Karpas-422 (cell line): Measurements from ENCODE around the gene FILIP1L. TPM values are rescaled to one million over a fixed set of nuclear protein-coding genes. Genes with fewer than 3 reads are reported as not detected.

ENCODE experiments used
- DNase-seq: peaks from one replicate; pipeline ENCODE4 v3.0.0-alpha.2; 2015
- H2AFZ ChIP-seq: fragments of 200-600 bp; sonication (generic); 2 replicates; pipeline ENCODE4 v1.6.1; 2014; ENCODE audit warnings: antibody characterized with exemption, low read length, mixed read lengths
- H3K27ac ChIP-seq: fragments of 200-600 bp; sonication (generic); 2 replicates; pipeline ENCODE4 v1.5.1; 2014; ENCODE audit warnings: mild to moderate bottlenecking, low read length, moderate library complexity
- H3K27me3 ChIP-seq: fragments of 200-600 bp; sonication (generic); 2 replicates; pipeline ENCODE4 v1.6.1; 2014; ENCODE audit warnings: low read length, mixed read lengths
- H3K36me3 ChIP-seq: fragments of 200-600 bp; sonication (generic); 2 replicates; pipeline ENCODE4 v1.6.1; 2014; ENCODE audit warnings: low read length, mixed read lengths; ENCODE audit not compliant: insufficient read depth
- H3K4me1 ChIP-seq: fragments of 200-600 bp; sonication (generic); 2 replicates; pipeline ENCODE4 v1.6.1; 2014; ENCODE audit warnings: mild to moderate bottlenecking, low read length, mixed read lengths
- H3K4me2 ChIP-seq: fragments of 200-600 bp; sonication (generic); 2 replicates; pipeline ENCODE4 v1.6.1; 2014; ENCODE audit warnings: low read length, low read depth, mild to moderate bottlenecking; ENCODE audit not compliant: poor library complexity, severe bottlenecking
- H3K4me3 ChIP-seq: fragments of 200-600 bp; sonication (generic); 2 replicates; pipeline ENCODE4 v1.5.1; 2014; ENCODE audit warnings: mild to moderate bottlenecking, antibody characterized with exemption, low read length, mixed read lengths
- H3K79me2 ChIP-seq: fragments of 200-600 bp; sonication (generic); 2 replicates; pipeline ENCODE4 v1.6.1; 2014; ENCODE audit warnings: mild to moderate bottlenecking, low read length, mixed read lengths
- H3K9ac ChIP-seq: fragments of 200-600 bp; sonication (generic); 2 replicates; pipeline ENCODE4 v1.6.0; 2014; ENCODE audit warnings: low read length
- H3K9me2 ChIP-seq: fragments of 200-600 bp; sonication (generic), shearing (Covaris generic); replicated peaks from 2 replicates; pipeline ENCODE4 v1.6.0; 2014; ENCODE audit warnings: mild to moderate bottlenecking, low read length, moderate library complexity; ENCODE audit not compliant: insufficient read depth
- H3K9me3 ChIP-seq: fragments of 300-700, 200-600 bp; sonication (generic); 2 replicates; pipeline ENCODE4 v1.6.1; 2014; ENCODE audit warnings: low read length, mixed read lengths
- H4K20me1 ChIP-seq: fragments of 200-600 bp; sonication (generic); 2 replicates; pipeline ENCODE4 v1.6.1; 2014; ENCODE audit warnings: mild to moderate bottlenecking, antibody characterized with exemption, low read length, low read depth; ENCODE audit not compliant: insufficient read depth
- total RNA-seq: library from RNA; depleted of rRNA; stranded (reverse); fragments of >200 nt; shearing (Covaris generic); gene quantifications from 2 replicates; pipeline ENCODE4 v1.2.3, GENCODE V29; 2014; ENCODE audit warnings: low replicate concordance

FILIP1L gene
- total RNA-seq, 1 experiment from 2014 or later = 0.37 TPM

- Histone ChIP-seq H3K79me2 (no peaks in the 10 kb centered on the region), H2AFZ (no peak overlapping the region), H4K20me1 (no peaks in the 10 kb centered on the region), H3K9me2 (no peaks in the 10 kb centered on the region), H3K9ac (no peak overlapping the region), H3K9me3 (no peaks in the 10 kb centered on the region), H3K27ac (no peak overlapping the region; the same call in 1 of the 2 replicates), H3K27me3 (no peaks in the 10 kb centered on the region), H3K4me3 (no peak overlapping the region), H3K4me1 (peaks cover 44% of the 10 kb centered on the region), H3K4me2 (no peak overlapping the region), H3K36me3 (no peaks in the 10 kb centered on the region)
- no peak for DNase-seq
Measured at GRCh38 chr3:100107221-100107814, 7.0 kb downstream of the FILIP1L start.

GRCh38 chr3:100106531-100107141, 7.7 kb downstream of the FILIP1L start:
- Histone ChIP-seq H2AFZ (no peak overlapping the region), H3K79me2 (no peaks in the 10 kb centered on the region), H3K36me3 (no peaks in the 10 kb centered on the region), H3K9ac (peak overlapping the region; percentile 36; the same call in 1 of the 2 replicates), H3K4me2 (no peak overlapping the region), H3K4me3 (no peak overlapping the region), H4K20me1 (no peaks in the 10 kb centered on the region), H3K27ac (peak overlapping the region; percentile 75; the same call in 1 of the 2 replicates), H3K27me3 (no peaks in the 10 kb centered on the region), H3K9me3 (no peaks in the 10 kb centered on the region), H3K9me2 (no peaks in the 10 kb centered on the region), H3K4me1 (peaks cover 45% of the 10 kb centered on the region)
- DNase-seq = no peak

- Histone ChIP-seq H3K9ac (peak overlapping the region; percentile 36; the same call in 1 of the 2 replicates), H3K36me3 (no peaks in the 10 kb centered on the region), H4K20me1 (no peaks in the 10 kb centered on the region), H3K9me2 (no peaks in the 10 kb centered on the region), H3K9me3 (no peaks in the 10 kb centered on the region), H3K79me2 (no peaks in the 10 kb centered on the region), H2AFZ (no peak overlapping the region), H3K4me3 (no peak overlapping the region; the same call in 1 of the 2 replicates), H3K27ac (peak overlapping the region; percentile 75; the same call in 1 of the 2 replicates), H3K4me2 (peak overlapping the region; percentile 56), H3K4me1 (peaks cover 45% of the 10 kb centered on the region), H3K27me3 (no peaks in the 10 kb centered on the region)
- no peak for DNase-seq
Measured at GRCh38 chr3:100106094-100106493, 8.2 kb downstream of the FILIP1L start.

- Histone ChIP-seq H3K9ac (peak overlapping the region; percentile 36), H3K4me1 (peaks cover 45% of the 10 kb centered on the region), H3K79me2 (no peaks in the 10 kb centered on the region), H3K27me3 (no peaks in the 10 kb centered on the region), H3K27ac (peak overlapping the region; percentile 75), H3K4me3 (peak overlapping the region; percentile 6; the same call in 1 of the 2 replicates), H3K36me3 (no peaks in the 10 kb centered on the region), H3K4me2 (peak overlapping the region; percentile 56), H3K9me3 (no peaks in the 10 kb centered on the region), H3K9me2 (no peaks in the 10 kb centered on the region), H2AFZ (no peak overlapping the region), H4K20me1 (no peaks in the 10 kb centered on the region)
- DNase-seq = no peak
Measured at GRCh38 chr3:100105501-100105900, 8.8 kb downstream of the FILIP1L start.

- Histone ChIP-seq H3K9ac (peak overlapping the region; percentile 36; the same call in 1 of the 2 replicates), H3K9me3 (no peaks in the 10 kb centered on the region), H3K4me3 (peak overlapping the region; percentile 6; the same call in 1 of the 2 replicates), H3K27ac (peak overlapping the region; percentile 75), H3K9me2 (no peaks in the 10 kb centered on the region), H3K4me2 (peak overlapping the region; percentile 56), H3K36me3 (no peaks in the 10 kb centered on the region), H4K20me1 (no peaks in the 10 kb centered on the region), H3K4me1 (peaks cover 45% of the 10 kb centered on the region), H2AFZ (no peak overlapping the region), H3K27me3 (no peaks in the 10 kb centered on the region), H3K79me2 (no peaks in the 10 kb centered on the region)
- DNase-seq = no peak
Measured at GRCh38 chr3:100104817-100105413, 9.4 kb downstream of the FILIP1L start.

DNA sequence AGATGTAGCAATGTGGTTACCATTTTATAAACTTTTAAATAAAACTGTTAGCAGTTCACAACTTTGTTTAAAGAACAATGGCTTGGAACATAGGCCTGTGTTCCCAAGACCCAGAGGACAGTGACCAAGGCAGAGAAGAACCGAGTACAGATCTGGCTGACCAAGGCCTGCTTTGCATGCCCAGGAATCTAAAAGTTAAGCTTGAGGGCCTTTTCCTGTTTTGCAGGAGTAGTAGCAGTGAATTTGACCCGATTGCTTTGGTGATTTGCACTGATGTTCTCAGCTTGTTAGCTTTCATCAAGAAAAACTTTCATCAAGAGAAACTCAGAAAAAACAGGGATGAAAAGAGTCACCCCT, 9.9 kb downstream of the FILIP1L start:
- DNase-seq = no peak
- no peak overlapping the region for H2AFZ ChIP-seq
- H3K4me3 ChIP-seq = peak overlapping the region; percentile 22; the same call in 1 of the 2 replicates
- no peaks in the 10 kb centered on the region for H3K9me3 ChIP-seq
- H4K20me1 ChIP-seq = no peaks in the 10 kb centered on the region
- H3K27ac ChIP-seq = peak overlapping the region; percentile 75
- no peaks in the 10 kb centered on the region for H3K27me3 ChIP-seq
- H3K4me2 ChIP-seq = peak overlapping the region; percentile 56
- peaks cover 45% of the 10 kb centered on the region for H3K4me1 ChIP-seq
- H3K36me3 ChIP-seq = no peaks in the 10 kb centered on the region
- peak overlapping the region; percentile 36; the same call in 1 of the 2 replicates for H3K9ac ChIP-seq
- H3K79me2 ChIP-seq = no peaks in the 10 kb centered on the region
- no peaks in the 10 kb centered on the region for H3K9me2 ChIP-seq

DNA sequence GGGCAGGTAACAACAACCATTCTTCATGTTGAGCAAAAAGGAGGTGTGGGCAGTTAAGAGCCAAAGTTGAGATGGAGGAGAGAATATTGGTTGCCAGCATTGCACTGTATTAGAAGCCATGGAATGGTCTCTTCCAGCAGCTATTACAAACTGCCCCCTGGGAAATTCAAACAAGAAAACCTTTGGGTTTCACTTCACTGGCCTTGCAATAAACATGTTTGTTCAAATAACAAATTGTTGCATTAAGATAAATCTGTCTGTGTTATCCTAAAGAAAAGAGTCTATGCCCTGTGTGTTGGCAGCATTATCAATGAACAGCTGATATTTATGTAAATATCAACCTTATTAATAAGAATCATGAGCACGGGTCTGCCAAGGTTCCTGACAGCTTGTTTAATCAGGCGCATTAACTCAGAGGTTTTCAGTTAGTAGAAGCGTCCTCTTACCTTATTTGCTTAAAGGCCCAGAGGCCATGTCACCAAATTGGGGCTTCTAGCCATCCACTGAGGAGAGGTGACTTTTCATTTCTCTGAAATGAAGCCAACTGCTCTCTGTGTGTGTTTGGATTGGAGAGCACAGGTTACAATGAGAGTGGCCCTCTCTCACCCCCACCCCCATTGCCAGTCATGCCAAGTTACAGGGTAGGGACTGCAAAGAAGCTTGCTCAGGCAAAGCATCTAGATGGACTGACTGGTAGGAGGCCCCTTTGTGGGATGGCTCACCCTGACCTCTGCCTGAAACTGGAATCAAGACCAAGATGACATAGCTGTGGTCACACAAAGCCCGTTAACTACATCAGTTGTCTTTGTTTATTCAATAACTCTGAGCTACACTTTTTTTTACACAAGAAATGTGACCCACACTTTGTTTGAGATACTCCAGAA, 10.5 kb downstream of the FILIP1L start:
- Histone ChIP-seq H3K27ac (peak overlapping the region; percentile 75), H3K36me3 (no peaks in the 10 kb centered on the region), H4K20me1 (no peaks in the 10 kb centered on the region), H3K9ac (peak overlapping the region; percentile 36; the same call in 1 of the 2 replicates), H3K9me3 (no peaks in the 10 kb centered on the region), H3K4me3 (peak overlapping the region; percentile 22; the same call in 1 of the 2 replicates), H3K9me2 (no peaks in the 10 kb centered on the region), H3K79me2 (no peaks in the 10 kb centered on the region), H3K4me2 (peak overlapping the region; percentile 56), H2AFZ (no peak overlapping the region), H3K4me1 (peaks cover 45% of the 10 kb centered on the region), H3K27me3 (no peaks in the 10 kb centered on the region)
- peak; percentile 64 for DNase-seq
